ENCODE results near the gene GNE. TPM values are rescaled to one million over a fixed set of nuclear protein-coding genes. Genes with fewer than 3 reads are reported as not detected.

The GNE gene
- polyA plus RNA-seq, 3 donors, result 4.1 to 5.0 (median 4.5) TPM

DNA sequence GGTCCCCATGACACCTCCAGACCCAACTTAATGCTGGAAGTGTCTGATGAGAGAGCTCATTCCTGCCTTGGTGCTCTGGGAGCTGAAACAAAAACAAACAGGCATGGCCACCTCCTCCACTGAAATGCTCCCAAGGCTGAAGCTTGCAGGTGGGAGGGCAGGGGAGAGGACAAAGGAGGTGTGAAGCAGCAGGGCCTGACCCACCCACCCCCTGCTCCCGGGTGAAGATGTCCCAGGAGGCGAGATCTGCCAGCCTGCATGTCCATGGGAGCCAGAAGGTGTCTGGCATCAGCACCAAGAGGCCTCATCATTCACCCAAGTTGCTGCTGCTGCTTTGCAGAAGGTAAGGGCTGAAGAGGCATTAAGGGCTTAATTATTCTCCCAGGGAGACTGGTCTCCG, 93.3 kb downstream of the GNE start:
- Histone ChIP-seq H3K27ac (ENCODE audit: low read depth in 1 of 2, low read length in 2 of 2) (no peak overlapping the region), H3K36me3 (replicated peaks in 1 of 2; ENCODE audit: control insufficient read depth in 1 of 2, insufficient read depth in 2 of 2, low read length in 2 of 2) (peaks cover 34 to 42% of the 10 kb centered on the region in 2 donors), H3K9me3 (replicated peaks in 1 of 2; ENCODE audit: control insufficient read depth in 1 of 2, insufficient read depth in 1 of 2, low read length in 2 of 2) (no peaks in the 10 kb centered on the region), H4K20me1 (ENCODE audit: insufficient read depth, low read length) (peaks cover 9% of the 10 kb centered on the region), H3K9ac (ENCODE audit: insufficient read depth, low read length, poor library complexity, severe bottlenecking) (no peak overlapping the region), H3K4me2 (replicated peaks; ENCODE audit: extremely low read depth, low read length, poor library complexity, severe bottlenecking) (no peak overlapping the region), H3K4me1 (ENCODE audit: control insufficient read depth in 1 of 2, insufficient read depth in 2 of 2, low read length in 2 of 2) (peaks cover 18 to 28% of the 10 kb centered on the region in 2 donors), H2AFZ (ENCODE audit: insufficient read depth, low read depth, low read length, poor library complexity, severe bottlenecking) (no peak overlapping the region), H3K27me3 (ENCODE audit: control insufficient read depth in 2 of 2, insufficient read depth in 2 of 2, low read length in 2 of 2) (no peaks in the 10 kb centered on the region), H3K79me2 (ENCODE audit: insufficient read depth, low read length) (no peaks in the 10 kb centered on the region), H3K4me3 (replicated peaks in 1 of 3; ENCODE audit: low read depth in 2 of 3, low read length in 3 of 3) (no peak overlapping the region)
- Mint-ChIP-seq H3K4me3 (no peak overlapping the region), H3K27ac (peak overlapping the region in 5 of 7 donors; percentile 15 to 85 (median 79)), H3K4me1 (peaks cover 38% of the 10 kb centered on the region), H3K27me3 (ENCODE audit: low read depth in 3 of 3) (peaks cover 3 to 11% (median 7%) of the 10 kb centered on the region in 3 donors), H3K9me3 (peaks cover 0 to 2% (median 0%) of the 10 kb centered on the region in 7 donors), H3K36me3 (peaks cover 36 to 42% of the 10 kb centered on the region in 2 donors)
- intact Hi-C loops (cut with micrococcal nuclease), result loop anchor here (5.0 to 10.0 kb wide), 2 partner anchors 38 to 130 kb away; partner anchors contain the start of gene RECK (in 2 of the 2)
- no peak for DNase-seq
- 100% methylated on average over 3 of the region's 3 CpGs for WGBS (ENCODE audit: insufficient coverage)
- TF ChIP-seq, protein P1, sequence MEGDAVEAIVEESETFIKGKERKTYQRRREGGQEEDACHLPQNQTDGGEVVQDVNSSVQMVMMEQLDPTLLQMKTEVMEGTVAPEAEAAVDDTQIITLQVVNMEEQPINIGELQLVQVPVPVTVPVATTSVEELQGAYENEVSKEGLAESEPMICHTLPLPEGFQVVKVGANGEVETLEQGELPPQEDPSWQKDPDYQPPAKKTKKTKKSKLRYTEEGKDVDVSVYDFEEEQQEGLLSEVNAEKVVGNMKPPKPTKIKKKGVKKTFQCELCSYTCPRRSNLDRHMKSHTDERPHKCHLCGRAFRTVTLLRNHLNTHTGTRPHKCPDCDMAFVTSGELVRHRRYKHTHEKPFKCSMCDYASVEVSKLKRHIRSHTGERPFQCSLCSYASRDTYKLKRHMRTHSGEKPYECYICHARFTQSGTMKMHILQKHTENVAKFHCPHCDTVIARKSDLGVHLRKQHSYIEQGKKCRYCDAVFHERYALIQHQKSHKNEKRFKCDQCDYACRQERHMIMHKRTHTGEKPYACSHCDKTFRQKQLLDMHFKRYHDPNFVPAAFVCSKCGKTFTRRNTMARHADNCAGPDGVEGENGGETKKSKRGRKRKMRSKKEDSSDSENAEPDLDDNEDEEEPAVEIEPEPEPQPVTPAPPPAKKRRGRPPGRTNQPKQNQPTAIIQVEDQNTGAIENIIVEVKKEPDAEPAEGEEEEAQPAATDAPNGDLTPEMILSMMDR (IDR thresholded peaks at IDR 0.05), result no peak

Small RNAs within 50 kb of the gene (small RNA-seq; reads per million reads assigned to genes)
- gene RNU4-53P (ENCODE audit: insufficient read length, low read depth), result not detected

Other genes with a start within 250 kb of the GNE start
- 1 to 10 TPM; 5.0 to 5.2 (median 5.1) TPM for gene RECK, start 221.5 kb downstream of the GNE start, polyA plus RNA-seq
- 100 to 1,000 TPM; 213 to 528 (median 520) TPM for gene GLIPR2, start 121.7 kb downstream of the GNE start, polyA plus RNA-seq
- gene CCIN, start 89.1 kb downstream of the GNE start, polyA plus RNA-seq, result 1 to 10 TPM in 1 of 3 donors, under 1 TPM in 2; 0.11 to 2.3 (median 0.35) TPM
- gene CLTA, start 67.5 kb downstream of the GNE start, polyA plus RNA-seq, result 100 to 1,000 TPM in 2 of 3 donors, 10 to 100 TPM in 1; 85.6 to 262 (median 225) TPM
- 10 to 100 TPM; 11.3 to 33.2 (median 13.6) TPM for gene RNF38, start 141.8 kb upstream of the GNE start, polyA plus RNA-seq

All from CD14-positive monocyte (primary cell).